HG03175 (cell line): ENCODE measurements around the gene SAG.
"Not testable (repeated sequence)": the region's sequence is repeated elsewhere in the genome, so short reads cannot be mapped to it uniquely, and the experiment has no call there.

Source experiments
- ATAC-seq: cut with Tn5 transposase; IDR thresholded peaks from one replicate; pipeline ENCODE4 v1.9.1; 2021; ENCODE audit warnings: mild to moderate bottlenecking, moderate library complexity; ENCODE audit not compliant: unreplicated experiment

The SAG gene

DNA sequence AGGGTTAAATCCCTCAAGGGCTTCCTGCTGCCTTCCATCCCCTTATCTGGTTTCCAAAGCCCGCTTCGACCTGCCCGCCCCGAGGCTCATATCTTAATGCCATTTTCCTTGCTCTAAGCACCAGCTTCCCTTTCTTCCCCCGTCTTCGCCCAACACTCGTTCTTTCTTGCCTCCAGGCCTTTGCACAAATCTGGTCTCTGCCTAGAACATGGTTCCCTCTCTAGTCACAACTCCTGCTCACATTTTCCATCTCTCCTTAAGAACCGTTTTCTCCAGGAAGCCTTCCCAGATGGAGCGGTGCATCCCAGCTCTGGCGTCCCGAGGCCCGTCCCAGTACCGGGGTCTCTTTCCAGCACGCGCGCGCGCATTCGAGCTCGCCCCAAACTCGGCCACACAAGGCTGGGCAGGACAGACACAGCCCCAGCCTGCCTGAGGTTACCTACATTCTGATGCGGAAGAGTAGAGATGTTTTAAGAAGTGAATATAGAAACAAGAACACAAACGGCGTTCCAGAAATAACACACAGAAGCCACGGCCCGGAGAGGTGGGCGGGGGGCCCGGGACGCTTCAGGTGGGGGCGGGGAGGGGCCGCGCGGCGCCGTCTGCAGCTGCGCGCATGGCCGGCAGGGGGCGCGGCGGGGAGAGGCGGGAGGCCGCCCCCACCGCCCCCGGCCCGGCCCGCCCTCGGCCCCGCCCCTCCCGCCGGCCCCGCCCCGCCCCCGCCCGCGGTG lies 46.3 kb downstream of the SAG start, which contains the start of gene DGKD:
TSS of gene DGKD (plus strand) at position 726 of the 731 bp plus-strand sequence. CDS start 25 bp downstream, outside the sequence.
- peak; percentile 51 for ATAC-seq

DNA sequence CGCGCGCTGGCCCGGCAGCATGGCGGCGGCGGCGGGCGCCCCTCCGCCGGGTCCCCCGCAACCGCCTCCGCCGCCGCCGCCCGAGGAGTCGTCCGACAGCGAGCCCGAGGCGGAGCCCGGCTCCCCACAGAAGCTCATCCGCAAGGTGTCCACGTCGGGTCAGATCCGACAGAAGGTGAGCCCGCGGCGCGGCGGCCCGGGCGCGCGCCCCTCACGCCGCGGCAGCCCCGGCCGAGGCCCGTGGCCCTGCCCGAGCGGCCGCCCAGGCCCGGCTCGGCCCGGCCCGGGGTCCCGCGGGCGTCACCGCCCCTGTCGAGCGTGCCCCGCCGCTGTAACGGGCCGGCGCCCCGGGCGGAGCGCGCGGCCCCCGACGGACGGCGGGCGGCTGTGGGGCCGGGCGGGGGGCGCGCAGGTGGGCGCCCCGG lies 46.9 kb downstream of the SAG start:
- peak; percentile 10 for ATAC-seq

DNA sequence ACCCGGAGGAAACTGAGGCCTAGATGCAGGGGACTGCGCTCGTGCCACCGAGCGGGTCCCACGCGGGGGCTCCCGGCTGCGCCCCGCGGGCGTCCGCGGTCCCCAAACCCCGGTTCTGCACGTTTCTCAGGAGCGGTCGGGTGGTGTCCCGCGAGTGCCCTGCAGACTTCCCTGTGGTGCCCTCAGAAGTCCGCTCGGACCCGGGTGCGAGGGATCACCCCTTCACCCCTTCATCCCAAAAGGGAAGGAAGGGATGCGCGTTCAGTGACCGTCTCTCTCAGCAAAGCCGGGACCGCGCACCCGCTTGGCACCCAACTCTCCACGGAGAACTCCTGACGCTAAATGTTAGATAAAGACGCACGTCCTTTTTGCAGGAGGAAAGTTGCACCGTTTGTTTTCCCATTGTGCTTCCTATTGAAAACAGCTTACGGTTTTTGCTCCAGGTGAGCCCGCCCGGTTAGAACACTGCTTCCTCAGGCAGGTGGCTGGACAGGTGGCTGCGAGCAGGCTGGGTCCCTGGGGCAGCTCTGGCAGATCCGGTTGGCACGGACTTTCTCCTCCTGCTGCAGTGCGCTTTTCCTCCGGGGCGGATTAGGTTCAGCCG lies 47.5 kb downstream of the SAG start:
- peak; percentile 3 for ATAC-seq

DNA sequence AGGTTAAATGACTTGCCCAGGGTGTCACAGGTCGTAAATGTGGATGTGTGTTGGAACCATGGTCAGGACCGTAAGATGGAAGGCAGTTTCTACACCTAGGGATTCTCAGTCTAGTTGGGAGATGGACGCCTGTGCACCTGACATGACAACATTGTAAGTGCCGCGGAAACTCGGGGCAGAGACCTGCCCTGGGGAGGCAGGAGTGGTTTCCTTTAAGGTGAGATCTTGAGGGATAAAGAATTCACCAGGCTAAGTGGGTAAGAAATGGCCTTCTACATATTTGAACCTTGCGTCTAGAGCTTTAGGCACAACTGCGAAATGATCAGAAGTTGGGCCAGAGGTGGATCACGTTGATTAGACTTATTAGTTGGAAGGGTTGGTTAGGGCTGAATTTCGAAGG lies 48.3 kb downstream of the SAG start:
- ATAC-seq, result no peak

DNA sequence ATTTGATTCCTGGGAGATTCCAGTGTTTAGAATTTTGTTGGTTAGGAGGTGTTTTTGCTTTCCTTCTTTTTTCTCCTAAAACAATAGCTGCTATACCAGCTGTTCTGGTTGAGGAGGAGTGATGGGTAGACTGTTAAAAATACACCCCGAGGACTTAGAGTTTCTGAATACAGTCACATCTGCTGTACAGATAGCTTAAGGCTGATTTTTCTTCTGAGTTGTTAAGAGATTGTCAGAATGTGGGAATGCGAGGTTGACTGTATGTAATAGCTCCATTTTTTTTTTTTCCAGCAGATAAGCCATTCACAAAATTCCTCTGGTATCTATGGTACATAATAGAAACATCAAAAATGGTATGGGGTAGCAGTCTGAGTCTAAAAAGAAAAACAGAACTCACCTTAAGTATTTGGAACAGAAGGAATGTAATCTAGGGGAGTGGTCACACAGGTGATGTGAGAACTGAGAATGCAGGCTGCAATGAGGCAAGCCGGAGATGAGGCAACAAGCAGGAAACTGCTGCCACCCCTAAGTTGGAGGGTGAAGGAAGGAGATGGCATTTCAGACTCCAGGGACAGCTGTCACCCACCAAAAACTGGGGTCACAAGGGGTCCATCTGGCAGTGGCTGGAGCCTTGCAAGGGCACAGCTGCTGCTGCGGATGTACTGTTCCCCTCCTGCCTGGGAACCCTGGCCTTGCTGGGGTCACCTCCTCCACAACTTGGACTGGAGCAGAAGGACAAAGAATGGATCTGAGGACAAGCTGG lies 49.1 kb downstream of the SAG start:
- ATAC-seq, result no peak

DNA sequence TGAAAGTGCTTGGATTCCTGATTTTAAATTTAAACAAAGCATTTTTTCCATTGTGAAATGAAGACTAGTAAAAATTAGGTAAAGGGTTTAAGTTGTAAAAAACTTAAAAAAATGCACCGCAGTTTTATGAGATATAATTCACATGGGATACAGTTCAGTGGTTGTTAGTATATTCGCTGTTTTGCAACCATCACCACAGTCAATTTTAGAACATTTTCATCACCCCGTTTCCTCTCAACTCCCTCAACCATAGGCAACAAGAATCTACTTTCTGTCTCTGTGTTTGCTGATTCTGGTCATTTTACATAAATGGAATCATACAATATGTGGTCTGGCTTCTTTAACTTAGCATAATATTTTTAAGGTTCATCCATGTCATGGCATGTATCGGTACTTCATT lies 50.7 kb downstream of the SAG start:
- ATAC-seq, result no peak

DNA sequence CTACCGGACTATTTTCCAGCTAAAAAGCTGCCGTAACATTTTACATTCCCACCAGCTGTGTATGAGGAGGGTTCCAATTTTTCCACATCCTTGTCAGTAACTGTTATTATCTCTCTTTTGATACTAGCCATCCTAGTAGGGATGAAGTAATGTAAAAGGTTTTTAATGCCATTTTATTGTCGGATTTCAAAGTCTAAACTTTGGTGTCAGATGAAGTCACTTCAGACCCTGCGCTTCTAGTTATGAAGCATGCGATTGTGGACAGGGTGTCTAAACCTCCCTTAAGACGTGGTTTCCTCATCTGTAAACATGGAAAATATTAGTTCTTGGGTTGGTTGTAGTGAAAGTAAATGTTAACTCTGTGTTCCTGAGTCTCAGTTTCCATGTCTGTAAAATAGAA lies 51.3 kb downstream of the SAG start:
- ATAC-seq, result no peak

DNA sequence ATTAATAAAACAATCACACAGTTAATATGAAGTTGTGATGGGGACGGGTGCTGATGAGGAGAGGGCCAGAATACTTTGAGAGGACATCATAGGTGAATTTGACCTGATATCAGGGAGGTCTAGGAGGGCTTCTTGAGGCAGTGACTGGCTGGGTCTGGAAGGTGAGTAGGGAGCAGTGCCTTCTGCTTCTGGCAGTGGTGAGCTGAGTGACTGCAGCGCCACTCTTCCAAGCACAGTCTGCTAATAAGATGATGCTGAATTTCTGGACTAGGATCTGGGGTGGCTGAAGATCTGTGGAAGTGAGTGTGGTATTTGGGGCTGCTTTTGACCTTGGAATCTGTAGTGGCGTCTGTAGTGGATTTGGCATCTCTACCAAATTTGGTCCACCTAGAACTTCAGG lies 52.2 kb downstream of the SAG start:
- no peak for ATAC-seq

DNA sequence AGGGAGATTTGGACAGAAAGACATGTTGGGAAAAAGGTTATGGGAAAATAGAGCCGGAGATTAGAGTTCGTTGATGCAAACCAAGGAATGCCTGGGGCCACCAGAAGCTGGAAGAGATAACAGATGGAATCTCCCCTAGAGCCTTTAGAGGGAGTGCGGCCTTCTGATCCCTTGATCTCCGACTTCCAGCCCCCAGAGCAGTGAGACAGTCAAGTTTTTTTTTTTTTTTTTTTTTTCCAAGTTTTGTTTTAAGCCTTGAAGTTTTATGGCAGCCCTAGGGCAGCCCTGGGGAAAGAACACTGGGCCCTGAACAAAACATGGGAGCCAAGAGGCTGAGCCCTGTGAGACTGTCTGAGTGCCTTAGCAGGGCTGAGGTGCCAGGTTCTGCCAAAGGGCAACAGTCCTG lies 53.2 kb downstream of the SAG start:
- no peak for ATAC-seq

DNA sequence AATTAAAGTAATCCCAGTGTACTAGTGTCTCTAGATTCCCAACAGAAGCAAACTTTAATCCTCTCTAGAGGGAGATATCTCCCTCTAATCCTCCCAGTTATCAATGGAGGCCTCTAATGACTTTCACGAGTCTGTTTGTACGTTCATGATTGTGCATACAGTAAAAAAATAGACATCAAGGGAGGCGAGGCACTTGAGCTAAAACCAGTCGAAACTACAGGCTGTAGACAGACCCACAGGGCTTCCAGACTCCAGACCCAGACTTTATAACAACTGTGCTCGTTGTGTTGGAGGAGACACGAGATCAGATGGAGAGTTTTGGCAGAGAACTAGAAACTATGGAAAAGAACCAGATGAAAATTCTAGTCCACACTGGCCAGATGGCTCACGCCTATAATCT lies 53.7 kb downstream of the SAG start:
- ATAC-seq, result no peak

DNA sequence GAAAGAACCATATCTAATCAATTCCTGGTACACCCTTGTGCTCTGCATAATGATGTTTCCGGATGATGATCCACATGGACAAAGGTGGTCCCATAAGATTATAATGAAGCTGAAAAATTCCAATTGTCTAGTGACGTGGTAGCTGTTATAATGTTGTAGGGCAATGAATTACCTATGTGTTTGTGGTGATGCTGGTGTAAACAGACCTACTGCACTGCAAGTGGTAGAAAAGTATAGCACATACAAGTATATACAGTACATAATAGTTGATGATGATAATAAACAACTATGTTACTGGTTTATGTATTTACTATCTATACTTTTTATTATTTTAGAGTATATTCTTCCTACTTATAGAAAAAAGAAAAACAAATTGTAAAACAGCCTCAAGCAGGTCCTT lies 55.1 kb downstream of the SAG start:
- ATAC-seq, result no peak

DNA sequence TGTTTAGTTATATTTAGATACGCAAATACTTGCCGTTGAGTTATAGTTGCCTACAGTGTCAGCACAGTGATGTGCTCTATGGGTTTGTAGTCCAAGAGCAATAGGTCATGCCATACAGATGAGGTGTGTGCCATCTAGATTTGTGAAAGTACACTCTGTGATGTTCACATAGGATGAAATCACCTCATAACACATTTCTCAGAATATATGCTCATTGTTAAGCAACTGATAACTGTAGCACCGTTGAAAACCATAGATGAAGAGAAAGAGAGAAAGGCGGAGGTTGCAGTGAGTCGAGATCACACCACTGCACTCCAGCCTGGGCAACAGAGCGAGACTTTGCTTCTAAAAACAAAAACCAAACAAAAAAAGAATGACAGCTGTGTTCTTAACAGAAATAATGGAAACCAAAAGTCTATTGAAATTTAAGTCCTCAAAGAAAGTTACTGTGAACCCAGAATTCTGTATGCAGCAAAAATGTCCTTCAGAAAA lies 56.2 kb downstream of the SAG start:
- ATAC-seq, result peak; percentile 60

DNA sequence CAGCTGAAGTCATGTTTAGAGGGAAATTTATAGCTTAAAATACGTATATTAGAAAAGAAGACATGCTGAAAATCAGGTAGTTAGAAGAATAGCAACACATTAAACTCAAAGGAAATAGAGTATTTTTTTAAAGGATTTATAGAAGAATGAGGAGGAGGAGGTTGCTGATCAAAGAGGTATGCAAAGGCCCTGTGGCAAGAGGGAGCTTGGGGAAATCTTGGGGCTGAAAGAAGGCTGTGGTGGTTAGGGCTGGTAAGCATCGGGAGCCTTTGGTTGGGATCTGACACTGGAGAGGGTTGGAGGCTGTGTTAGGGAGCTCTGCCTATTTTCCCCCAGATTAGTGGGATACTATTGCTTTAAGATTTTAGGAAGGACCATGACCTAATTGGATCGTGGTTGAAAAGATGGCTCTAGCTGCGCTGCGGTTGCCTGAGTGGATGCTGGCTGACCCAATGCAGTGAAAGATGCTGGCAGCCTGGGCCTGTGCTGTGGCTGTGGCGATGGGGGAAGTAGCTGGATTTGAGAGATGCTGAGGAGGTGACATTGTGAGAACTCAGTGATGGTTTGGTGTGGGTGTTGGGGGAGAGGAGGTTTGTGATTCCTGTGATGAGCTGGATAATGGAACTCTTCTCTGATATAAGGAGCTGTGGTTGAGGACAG lies 58.4 kb downstream of the SAG start:
- no peak for ATAC-seq

DNA sequence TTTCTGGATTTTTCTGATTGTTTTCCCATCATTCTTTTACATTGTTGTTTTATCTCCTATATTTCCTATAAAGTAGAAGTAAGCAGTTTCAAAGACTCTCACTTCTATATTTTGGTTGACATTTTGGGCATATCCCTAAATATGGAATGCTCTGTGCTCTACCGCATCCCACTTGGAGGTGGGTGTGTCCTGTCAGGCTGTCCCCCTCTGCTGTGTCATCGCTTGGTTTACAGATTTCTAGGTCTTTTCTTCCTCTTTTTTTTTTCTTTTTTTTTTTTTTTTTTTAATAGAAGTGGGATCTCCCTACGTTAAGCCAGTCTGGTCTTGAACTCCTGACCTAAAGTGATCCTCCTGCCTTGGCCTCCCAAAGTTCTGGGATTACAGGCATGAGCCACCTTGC lies 60.0 kb downstream of the SAG start:
- ATAC-seq, result no peak

DNA sequence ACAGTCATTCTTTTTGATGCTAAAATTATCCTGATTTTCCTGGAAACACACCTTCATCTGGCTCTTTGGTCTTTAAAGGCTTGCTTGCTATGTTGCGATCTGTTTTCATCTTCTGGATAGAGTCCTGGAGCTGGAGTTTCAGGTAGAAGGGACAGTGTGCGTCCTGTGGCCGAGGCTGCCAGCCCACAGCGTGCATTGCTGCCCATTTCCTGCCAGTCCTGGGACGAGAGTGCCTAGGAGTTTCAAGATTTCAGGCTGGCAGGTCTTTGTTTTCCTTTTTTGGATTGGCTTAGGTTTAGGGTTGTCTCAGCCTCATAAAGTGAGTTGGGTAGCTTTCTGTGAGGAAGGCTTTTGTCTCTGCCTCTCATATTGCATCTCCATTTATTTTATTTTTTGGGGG lies 61.1 kb downstream of the SAG start:
- ATAC-seq, result no peak

DNA sequence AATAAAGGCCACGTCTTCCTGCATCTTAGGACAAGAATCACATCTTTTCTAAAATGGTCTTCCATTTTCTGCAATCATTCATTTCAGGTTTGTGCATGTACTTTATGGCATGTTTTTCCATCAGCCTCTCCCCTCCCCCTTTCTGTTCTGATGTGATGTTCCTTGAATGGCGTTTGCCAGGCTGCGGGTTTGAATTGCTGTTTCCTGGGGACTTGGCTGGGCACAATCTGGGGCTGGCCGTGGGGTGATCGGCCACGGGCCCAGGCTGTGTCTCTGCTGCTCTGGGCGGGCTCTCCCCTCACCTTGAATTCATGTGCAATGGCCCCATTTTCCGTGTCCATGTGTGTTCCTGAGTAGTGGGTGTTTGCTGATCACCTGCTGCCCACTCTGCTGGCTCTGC lies 61.8 kb downstream of the SAG start:
- ATAC-seq, result no peak

DNA sequence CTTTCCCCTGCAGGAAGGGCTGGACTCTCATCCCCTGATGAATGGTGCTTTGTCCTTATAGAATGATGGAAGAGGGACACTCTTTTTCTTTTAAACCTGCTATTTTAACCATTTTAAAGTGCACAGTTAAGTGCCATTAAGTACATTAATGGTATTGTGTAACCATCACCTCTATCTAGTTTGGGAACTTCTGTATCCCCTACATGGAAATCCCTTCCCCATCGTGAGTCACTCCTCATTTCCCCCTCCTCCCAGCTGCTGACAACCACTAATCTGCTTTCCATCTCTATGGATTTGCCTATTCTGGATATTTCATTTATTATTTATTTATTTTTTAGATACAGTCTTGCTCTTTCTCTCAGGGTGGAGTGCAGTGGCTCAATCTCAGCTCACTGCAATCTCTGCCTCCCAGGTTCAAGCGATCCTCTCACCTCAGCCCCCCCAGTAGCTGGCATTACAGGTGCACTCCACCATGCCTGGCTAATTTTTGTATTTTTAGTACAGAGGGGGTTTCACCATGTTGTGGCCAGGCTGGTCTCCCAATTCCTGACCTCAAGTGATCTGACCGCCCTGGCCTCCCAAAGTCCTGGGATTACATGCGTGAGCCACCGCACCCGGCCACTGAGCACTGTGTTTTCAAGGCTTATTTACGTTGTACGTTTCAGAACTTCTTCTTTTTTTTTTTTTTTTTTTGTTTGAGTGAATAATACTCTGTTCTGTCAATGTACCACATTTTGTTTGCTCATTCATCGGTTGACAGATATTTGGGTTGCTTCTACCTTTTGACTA lies 62.5 kb downstream of the SAG start:
- ATAC-seq, result no peak

DNA sequence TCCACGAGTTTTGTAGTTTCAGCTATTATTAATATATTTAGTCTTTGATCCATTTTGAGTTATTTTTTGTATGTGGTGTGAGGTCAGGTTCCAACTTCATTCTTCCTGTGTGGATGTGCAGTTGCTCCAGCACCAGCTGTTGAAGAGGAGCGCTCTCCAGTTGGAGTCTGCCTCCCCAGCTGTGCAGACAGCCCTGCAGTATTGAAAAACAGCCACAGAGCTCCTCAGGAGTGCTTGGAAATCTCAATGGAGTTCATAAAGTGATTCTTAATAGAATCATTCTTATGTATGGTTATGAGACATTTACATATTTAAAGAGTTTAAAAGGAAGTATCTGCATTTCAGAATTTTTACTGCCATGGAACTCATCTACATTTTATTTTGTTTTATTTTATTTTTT lies 64.0 kb downstream of the SAG start:
- ATAC-seq, result no peak

DNA sequence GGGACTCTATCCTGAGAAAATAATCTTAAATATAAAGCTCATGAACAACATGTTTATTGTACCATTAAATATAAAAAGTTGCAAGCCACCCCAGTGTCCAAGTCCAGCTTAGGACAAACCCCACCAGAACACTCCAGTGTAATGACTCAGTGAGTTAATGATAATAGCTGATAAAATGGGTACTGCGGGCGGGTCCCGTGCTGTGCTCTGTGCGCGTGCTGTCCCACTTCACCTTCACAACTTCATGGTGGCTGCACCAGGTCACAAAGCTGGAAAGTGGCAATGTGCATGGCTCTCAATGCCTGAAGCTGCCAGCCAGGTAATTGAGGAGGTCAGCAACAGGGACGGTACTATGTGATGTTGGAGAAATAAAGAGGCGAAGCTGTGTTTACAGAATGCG lies 65.2 kb downstream of the SAG start:
- no peak for ATAC-seq

DNA sequence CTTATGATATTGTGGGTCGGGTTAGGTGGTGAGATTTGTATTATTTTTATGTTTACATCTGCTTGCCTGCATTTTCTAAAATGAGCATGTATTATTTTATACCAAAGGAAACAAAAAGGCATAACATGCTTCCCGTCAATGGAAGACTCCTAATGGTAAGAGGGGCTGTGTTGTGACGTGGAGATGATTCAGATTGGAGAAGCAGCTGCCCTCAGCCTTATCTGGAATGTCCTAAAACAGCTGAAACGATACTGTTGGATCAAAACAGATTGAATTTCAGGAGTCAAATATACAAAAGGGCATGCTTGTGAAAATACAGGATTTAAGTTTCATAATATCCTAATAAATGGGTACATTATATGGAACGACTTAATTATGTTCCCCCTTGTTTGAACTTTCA lies 65.7 kb downstream of the SAG start:
- ATAC-seq, result no peak

DNA sequence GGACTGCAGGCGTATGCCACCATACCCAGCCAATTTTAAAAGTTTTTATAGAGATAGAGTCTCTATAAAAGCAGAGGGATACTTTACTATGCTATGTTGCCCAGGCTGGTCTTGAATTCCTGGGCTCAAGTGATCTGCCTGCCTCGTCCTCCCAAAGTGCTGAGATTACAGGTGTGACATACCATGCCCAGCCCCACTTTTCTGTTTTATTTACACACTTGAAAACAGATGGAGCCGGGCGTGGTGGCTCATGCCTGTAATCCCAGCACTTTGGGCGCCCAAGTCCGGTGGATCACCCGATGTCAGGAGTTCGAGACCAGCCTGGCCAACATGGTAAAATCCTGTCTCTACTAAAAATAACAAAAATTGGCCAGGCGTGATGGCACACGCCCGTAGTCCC lies 67.2 kb downstream of the SAG start:
- not testable (repeated sequence) for ATAC-seq
